Stimulated activated CD4-positive, alpha-beta T cell treated with anti-CD3 and anti-CD28 coated beads, Interleukin-2, amount 100 ng/mL, for 4 hours (primary cell): ENCODE data around the gene MYH11.
"Not testable (repeated sequence)": the region's sequence is repeated elsewhere in the genome, so short reads cannot be mapped to it uniquely, and the experiment has no call there.

Experiments used
- DNase-seq: peaks from one replicate; pipeline ENCODE4 v3.0.0-alpha.2; 2020; ENCODE audit warnings: low read depth

MYH11 gene

GRCh38 chr16:15749985-15750384 lies 106.8 kb downstream of the MYH11 start:
- no peak for DNase-seq

GRCh38 chr16:15749371-15749770 lies 107.5 kb downstream of the MYH11 start:
- DNase-seq = no peak

DNA sequence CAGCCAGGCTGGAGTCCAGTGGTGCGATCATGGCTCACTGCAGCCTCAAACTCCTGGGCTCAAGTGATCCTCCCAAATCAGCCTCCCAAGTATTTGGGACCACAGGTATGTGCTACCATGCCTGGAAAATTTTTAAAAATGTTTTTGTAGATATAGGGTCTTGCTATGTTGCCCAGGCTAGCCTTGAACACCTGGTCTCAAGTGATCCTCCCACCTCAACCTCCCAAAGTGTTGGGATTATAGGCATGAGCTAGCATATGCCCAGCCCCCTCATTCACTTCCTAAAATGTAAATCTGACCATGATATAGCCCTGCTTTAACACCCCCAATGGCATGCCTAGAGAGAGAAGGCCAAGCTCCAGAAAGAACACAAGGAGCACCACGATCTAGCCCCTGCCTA lies 108.2 kb downstream of the MYH11 start:
- DNase-seq = no peak

GRCh38 chr16:15747937-15748336 lies 108.9 kb downstream of the MYH11 start:
- no peak for DNase-seq

DNA sequence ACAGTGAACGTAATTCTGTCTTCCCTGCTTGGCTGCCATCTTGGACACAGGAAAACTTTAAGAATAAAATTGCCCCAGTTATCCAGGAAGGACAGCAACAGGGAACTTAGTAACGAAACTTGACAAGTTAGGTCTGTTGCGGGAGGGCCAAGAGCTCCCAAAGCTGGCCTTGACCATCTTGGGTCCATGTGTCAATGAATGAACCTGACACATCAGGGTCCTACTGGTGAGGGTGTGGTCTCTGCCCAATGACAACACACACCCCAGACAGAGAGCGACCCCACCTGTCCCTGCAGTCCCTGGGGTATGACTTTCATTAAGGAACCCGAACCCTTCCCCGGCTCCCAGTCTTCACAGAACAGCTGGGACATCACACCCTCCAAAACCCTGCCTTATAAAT lies 110.5 kb downstream of the MYH11 start:
- no peak for DNase-seq

DNA sequence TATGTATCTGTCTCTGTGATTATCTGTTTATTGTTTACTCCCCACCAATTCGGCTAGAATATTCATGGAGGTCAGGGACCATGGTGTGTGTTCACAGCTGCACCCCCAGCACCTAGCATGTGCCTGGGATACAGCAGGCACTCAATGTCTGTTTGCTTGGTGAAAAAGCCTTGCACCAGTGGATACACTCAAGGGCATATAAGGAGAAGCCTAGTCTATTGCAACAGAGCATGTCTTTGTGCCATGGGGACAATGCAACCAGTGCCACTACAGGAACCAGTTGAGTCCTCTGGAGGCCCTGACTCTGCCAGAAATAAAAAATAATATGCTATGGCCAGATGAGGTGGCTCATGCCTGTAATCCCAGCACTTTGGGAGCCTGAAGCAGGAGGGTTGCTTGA lies 113.2 kb downstream of the MYH11 start:
- DNase-seq = no peak

DNA sequence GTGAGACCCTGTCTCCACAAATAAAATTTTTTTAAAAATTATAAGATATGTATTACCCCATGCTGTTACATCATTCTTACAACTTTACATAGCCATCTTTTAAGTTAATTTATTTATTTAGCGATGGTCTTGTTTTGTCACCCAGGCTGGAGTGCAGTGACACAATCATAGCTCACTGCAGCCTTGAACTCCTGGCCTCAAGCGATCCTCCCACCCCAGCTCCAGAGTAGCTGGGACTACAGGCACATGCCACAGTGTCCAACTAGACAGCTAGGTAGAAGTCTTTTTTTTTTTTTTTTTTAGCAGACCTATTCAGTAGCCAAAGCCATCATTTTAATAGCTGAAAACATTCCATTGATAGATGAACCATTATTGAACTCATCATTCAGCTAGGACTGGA lies 114.1 kb downstream of the MYH11 start:
- DNase-seq = no peak

- no peak for DNase-seq
Observed at GRCh38 chr16:15741207-15741871, 115.5 kb downstream of the MYH11 start.

DNA sequence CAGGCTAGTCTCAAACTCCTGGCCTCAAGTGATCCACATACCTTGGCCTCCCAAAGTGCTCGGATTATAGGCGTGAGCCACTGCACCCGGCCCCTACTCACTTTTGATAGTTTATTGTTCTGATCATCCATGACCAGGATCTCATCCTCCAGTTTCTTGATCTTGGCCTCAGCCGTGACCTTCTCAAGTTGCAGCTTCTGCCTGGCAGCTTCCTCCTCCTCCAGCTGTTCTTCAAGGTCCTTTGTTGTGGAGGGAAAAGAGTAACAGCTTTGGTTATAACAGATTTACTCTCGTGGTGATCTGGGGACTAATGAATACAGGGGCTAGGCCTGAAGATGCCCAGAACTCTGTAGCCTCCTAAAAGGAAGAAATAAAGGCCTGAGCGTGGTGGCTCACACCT lies 116.9 kb downstream of the MYH11 start:
- DNase-seq = no peak

DNA sequence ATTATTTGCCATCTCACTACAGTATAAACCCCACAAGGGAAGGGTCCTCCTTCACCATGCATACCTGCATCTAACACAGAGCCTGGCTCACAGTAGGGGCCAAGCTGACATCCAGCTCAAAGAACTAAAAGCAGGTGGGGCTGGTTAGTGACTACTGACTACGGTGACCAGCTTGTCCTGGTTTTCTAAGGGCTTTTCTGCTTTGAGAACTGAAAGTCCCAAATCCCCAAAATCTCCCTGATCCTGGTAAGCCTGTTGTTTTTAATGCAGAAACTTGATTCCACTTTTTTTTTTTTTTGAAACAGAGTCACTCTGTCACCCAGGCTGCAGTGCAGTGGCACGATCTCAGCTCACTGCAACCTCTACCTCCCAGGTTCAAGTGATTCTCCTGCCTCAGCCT lies 117.4 kb downstream of the MYH11 start:
- no peak for DNase-seq

- DNase-seq = no peak
Observed at GRCh38 chr16:15737140-15737644, 119.6 kb downstream of the MYH11 start.

DNA sequence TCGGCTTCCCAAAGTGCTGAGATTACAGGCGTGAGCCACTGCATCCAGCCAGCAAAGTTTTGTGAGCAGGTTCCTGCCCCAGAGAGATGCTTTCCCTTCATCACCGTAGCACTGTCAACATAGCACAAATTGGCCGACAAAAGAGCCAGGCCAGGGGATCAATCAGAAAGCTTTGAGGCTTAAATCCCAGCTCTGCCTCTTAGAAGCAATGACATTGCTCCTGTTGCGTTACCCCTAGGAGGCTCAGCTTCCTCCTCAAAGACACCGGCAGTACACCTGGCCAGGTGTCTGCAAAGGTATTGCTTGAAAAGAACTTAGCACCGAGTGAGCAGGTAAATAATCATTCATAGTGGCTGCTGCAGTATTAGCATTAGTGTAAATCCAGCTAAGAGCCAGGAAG lies 120.3 kb downstream of the MYH11 start:
- no peak for DNase-seq

DNA sequence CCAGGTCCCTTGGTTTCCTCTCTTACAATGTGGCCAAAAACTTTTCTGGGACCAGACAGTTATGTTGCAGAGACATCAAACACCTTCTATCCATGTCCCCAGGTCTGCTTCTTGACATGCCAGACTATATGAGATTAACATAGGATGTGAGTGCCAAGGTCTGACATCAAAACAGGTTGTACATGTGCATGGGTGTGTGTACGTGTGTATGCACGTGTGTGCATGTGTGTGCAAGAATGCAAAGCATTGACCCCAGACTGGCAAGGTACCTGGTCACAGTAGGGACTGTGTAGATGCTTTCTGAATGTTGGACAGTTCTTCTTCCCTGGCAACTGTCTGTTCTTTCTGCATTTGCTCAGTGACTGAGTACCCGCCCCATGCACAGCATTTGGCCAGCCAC lies 121.2 kb downstream of the MYH11 start:
- DNase-seq = no peak

- DNase-seq = no peak
Observed at GRCh38 chr16:15732416-15732815, 124.4 kb downstream of the MYH11 start.

GRCh38 chr16:15729152-15729551 lies 127.7 kb downstream of the MYH11 start:
- no peak for DNase-seq

DNA sequence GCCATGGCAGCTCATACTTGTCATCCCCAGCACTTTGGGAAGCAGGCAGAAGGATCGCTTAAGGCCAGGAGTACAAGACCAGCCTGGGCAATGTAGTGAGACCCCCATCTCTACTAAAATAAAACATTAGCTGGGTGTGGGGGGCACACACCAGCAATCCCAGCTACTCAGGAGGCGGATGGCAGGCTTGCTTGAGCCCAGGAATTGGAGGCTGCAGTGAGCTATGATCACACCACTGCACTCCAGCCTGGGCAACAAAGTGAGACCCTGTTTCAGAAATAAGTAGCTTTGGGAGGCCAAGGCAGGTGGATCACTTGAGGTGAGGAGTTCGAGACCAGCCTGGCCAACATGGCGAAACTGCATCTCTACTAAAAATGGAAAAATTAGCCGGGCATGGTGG lies 129.1 kb downstream of the MYH11 start:
- not testable (repeated sequence) for DNase-seq

- DNase-seq = no peak
Observed at GRCh38 chr16:15726715-15727114, 130.1 kb downstream of the MYH11 start.

DNA sequence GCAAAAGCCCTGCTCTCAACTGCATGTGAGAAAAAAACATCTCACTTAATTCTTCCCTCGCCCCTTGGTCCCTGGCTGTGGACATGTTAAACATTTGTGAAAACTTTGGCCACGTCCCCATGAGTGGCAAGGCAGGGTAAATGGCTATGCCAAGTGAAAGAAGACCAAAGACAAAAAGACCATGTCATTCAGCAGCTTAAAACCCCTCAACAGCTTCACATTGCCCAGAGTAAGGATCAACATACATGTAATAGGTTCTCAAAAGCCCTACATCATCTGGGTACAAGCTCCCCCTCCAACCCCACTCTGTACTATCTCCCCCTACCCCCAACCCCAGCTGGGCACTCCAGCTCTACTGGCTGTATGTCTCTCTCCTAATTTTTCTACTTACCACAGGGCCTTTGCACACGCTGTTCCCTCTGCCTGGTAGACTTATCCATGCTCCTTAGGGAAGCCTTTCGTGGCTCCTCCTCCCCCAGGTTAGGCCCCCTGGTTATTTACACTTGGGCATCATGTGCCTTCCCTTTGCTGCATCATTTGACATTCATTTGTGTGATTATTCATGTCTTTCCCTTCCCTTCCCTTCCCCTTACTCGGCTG lies 131.1 kb downstream of the MYH11 start:
- DNase-seq = no peak

DNA sequence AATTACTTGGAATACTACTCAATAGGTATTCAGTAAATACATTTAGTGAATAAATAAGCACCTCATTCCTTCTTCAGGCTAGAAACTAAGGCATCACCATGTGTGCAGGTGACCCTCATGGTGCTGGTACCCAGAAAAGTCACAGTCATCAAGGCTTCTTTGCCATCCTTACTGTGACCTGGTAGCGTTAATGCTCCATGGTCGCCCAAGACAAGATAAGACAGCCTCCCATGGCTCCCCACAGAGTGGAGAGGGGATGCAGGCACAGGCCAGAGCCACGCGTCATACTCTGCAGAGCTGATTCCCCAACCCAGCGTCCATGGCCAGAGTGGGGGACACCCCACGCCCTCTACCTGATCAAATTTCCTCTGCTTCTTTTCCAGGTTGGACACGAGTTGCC lies 133.0 kb downstream of the MYH11 start:
- DNase-seq = no peak

DNA sequence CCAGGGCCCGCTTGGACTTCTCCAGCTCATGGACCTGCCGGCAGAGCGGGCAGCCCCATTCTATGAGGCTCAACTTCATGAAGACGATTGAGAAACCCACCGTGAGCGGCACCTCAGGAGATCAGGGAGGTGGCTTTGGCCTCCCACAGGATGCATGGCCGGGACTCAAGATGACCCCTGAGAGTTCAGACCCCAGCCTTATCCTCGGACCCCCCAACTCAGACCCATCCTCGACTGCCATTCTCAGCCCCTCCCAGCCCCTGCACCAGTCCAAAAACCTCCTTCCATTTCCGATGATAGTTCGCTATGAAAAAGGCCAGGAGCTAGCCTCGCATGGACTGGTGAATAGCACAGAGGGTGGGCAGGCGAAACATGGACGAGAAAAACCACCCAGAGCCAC lies 135.8 kb downstream of the MYH11 start:
- DNase-seq = no peak

- no peak for DNase-seq
Observed at GRCh38 chr16:15716694-15717447, 140.0 kb downstream of the MYH11 start.

- no peak for DNase-seq
Observed at GRCh38 chr16:15715221-15715620, 141.6 kb downstream of the MYH11 start.
